ENCODE results near the gene BPI.
"Not testable (repeated sequence)": the region's sequence is repeated elsewhere in the genome, so short reads cannot be mapped to it uniquely, and the experiment has no call there.

BPI gene

DNA sequence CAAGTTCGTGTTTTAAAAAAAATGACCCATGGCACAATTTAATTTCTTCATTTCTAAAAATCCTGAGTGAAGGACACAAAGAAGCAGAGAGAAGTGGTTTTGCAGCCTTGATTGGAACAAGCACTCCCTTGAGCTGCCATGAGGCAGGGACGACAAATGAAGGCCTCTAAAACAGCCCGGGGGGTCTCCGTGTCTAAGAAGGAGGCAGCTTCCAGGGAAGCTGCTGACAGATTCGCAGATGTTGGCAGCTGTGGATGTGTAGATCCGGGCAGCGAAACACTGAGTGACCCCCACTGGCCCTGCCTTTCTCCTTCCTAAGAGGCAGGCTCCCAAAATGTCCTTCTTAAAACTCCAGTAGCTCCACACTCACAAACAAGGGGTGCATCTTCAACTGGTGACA lies 32.8 kb downstream of the BPI start:
- no peak for DNase-seq (ENCODE audit: low read depth)

DNA sequence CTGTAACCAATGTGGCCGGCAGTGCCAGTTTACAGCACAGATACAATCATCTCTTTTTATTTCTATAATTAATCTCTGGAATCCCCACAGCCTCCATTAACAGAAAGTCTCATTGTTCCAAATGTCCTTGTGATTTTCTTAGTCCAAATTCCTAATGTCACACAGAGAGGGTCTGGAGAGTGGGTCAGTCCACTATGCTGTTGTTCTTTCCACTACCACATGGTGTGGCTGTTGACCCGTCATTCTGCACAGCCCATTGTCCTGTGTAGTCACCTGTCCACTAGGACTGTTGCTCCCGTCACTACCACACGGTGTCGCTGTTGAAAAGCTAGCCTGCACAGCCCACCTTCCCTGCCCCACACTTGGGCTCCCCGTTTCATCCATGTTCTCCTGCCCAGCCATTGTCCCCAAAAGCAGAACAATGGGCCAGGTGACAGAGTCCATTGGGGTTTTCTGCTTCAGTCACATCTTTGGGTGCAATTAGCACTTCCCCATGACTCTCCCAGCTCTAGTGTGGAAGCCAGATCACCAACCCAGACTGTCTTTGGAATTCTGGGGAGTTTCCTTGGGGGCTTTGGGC lies 33.7 kb downstream of the BPI start:
- no peak for DNase-seq (ENCODE audit: low read depth)

DNA sequence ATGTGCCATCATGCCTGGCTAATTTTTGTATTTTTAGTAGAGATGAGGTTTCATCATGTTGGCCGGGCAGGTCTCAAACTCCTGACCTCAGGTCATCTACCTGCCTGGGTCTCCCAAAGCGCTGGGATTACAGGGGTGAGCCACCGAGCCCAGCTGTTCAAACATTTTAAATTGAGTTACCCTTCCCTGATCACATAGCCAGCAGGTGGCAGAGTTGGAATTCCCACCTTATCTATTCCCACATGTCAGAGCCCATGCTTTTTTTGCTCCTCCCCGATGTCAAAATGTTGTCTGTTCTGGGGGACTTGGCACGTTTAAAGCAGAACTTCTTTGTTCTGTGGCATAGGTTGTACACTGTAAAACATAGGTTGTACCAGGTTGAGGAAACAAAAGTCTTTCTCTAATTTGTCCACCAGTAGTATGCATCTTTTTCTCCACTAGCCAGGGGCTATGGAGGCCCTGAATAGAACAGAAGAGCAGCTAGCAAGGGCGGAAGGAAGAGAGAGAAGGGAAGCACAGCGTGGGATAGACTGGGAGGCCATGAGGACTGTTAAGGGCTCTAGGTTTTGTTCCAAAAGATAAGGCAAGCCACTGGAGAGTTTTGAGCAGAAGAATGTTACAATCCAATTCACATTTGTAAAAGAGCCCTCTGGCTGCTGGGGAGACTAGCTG lies 35.0 kb downstream of the BPI start:
- DNase-seq (ENCODE audit: low read depth): no peak

DNA sequence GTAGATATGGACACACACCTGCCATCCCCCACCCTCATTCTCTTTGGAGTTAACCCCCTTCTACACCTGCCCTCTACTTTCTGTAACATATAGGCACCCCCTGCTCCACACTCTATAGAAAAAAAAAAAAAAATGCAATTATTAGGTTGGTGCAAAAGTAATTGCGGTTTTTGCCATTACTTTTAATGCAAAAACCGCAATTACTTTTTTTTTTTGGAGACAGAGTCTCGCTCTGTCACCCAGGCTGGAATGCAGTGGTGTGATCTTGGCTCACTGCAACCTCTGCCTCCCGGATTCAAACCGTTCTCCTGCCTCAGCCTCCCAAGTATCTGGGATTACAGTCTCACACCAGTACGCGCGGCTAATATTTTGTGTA lies 35.6 kb downstream of the BPI start:
- DNase-seq (ENCODE audit: low read depth): not testable (repeated sequence)

DNA sequence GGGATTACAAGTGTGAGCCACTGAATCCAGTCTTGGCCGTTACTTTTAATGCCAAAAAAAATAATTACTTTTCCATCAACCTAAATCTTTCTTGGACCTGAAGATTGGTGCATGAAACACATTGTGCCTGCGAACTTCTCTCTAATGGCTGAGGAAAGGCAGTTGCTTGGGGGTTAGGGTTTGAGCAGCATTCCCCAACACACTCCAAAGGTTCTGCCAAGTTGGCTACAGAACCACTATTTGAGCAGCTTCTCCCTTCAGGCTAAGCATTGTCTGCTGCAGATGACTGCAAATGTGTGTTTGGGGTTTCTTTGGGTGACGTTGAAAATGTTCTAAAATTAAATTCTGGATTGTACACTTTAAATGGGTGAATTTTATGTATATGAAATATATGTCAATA lies 36.0 kb downstream of the BPI start:
- no peak for DNase-seq (ENCODE audit: low read depth)

DNA sequence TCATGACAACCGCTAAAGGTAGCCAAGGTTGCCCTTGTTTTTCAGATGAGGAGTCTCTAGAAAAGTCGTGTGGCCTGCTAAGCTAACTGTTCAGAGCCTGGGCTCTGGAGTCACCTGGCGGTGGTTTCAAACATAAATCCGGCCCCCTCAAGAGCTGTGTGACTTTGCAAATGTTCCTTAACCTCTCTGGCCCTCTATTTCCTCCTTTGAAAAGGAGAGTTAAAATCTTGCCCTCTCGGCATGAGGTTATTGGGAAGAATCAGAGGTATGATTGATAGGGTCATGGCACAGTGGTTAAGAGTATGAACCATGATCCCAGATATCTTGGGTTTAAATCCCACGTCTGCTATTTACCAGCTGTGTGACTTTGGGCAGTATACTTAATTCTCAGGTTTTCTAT lies 36.7 kb downstream of the BPI start:
- no peak for DNase-seq (ENCODE audit: low read depth)

DNA sequence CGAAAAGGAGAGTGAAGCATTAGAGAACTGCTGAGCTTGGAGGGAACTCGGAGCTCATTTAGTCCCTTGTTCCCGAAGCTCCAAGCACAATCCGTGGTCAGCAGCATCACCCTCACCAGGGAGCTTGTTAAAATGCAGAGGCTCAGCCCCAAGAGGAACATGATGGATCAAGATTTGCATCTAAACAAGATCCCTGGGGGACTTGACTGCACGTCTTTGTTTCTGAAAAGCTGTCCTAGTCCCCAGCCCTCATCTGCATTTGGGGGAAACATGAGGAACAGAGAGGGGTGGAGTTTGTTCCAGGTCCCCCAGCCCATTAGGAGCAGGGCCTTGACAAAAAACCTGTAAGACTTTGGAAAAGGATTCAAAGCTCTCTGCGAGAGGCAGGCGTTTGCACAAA lies 38.3 kb downstream of the BPI start:
- DNase-seq (ENCODE audit: low read depth): no peak

DNA sequence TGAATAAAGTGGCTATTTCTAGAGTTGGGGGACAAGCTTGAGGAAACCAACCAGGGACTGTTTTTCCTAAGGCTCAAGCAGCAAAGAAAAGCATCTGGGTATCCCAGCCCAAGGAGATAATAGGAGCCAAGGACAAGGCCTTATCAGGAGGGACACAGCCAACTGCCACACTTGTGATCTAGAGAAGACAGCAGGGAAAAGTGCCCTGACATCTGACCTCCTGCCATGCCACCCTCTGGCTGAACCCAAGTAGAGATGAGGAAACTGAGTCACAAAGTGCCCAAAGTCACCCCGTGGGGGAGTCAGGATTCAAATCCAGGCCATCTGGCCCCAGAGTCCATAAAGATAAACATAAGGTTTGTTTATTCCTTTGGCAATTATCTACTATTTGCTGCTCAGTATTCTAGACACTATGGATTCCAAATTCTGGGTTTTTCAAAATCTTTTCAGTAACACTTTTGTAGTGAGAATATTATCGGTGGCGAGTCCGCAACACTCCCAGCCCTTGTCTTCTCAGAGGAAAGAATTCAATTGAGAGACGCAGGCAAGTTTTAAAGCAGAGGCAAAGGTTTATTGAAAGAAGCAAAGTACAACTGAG lies 38.9 kb downstream of the BPI start:
- DNase-seq (ENCODE audit: low read depth): no peak

DNA sequence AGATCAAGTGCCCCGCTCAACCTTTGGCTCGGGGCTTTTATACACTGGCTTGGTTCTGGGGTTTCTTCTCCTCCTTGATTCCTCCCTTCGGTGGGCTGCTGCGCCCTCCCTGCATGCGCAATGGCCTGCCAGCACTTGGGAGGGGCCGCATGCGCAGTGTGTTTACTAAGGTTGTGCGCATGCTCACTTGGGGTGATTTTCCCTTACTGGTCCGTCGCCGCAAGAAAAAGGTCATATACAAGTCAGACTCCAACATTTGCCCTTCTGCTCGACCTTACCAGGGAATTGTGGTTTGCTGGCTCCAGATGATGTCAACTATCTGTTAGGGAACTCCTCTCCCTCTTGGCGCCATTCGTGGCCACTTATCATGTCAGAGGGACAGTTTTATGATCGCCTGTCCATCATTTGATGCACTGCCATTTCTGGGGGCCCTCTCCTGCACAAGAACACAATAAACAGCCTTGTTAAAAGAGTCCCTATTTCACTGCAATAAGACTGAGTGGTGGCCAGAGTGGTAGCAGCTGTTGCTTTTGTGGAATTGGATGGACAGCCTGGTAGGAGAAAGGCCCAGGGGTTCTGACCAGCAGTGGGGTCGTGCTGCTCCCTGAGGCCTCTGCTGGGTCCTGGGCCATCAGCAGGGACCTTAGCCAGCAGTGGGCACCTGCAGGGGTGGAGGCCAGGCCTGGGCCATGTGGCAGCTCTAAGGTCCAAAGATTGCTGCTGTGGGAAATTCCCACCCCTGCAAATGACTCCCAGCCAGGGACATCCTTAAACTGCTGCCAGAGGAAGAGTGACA lies 39.6 kb downstream of the BPI start:
- DNase-seq (ENCODE audit: low read depth): no peak

DNA sequence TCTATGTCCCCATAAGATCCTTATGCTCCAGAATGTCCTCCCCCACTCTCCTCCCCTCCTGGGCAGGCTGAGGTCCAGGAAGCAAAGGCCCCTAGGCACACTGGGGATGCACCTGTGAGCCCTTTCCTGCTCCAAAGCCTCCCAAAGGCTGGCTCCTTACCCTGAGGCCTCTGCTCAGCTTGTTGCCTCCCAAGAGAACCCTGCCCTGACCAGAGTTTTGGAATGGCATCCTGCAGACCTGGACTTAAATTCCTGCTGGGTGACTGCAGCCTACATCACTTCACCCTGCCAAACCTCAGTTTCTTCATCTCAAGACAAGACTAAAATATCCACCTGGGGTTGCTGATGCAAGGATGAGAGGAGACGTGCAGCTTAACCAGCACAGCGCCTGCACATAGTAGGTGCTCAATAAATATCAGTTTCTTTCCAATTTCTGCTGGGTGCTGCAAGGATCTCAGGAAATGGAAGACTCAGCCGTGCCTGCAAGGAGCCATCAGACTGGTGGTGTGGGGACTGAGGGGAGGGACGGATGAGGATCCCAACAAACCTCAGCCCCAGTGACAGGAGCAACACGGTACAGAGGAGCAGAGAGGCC lies 40.2 kb downstream of the BPI start:
- no peak for DNase-seq (ENCODE audit: low read depth)

DNA sequence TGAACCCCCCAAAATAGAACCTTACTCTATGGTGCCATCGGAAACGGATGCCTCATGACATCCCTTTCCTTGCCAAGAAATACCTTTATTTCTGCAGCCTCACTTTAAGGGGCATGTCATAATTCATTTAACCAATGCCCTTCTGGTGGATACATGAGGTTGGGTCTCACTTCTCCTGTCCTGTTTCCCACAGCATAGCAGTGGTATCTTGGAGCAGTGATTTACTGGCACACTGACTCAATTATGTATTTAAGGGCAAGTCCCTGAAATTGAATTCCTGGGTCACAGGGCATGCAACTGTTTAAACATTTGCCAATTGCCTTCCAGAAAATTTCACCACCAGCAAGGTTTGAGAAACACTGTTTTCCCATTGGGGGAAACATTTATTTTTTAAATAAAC lies 41.7 kb downstream of the BPI start:
- DNase-seq (ENCODE audit: low read depth): no peak

DNA sequence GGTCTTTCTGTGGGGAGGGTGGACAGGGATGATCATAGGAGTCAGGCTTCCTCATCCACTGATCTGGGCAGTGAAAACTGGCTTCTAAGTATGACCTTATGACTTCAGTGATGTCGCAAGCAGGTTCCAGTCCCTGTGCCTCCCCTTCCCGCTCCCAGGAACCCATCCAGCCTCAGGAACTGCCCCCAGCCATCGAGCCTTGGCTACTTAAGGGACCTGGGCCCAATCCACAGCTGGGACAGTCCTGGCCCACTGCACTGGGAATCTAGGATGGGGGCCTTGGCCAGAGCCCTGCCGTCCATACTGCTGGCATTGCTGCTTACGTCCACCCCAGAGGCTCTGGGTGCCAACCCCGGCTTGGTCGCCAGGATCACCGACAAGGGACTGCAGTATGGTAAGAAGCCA lies 42.3 kb downstream of the BPI start, which contains the start of gene LBP:
TSS of gene LBP (plus strand) at position 236 of the 405 bp plus-strand sequence. CDS start at position 271, 35 bp downstream.
- DNase-seq (ENCODE audit: low read depth): no peak

DNA sequence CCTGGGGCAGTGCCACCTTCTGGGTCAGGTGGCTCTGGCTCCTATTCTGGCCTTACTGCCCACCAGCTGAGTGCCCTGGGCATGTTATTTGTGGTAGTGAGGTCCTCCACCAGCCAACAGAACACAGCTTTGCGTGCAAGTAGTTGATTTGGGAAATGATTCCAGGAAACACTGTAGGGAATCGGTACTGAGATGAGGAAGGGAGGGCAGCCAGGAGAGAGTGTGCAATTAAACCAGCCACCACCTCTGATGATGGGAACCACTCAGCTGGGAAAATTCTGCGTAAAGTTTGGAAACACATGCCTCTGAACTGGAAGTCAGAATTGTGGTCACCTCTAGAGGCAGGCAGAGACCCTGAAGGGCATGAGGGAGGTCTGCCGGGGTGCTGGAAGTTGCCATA lies 42.8 kb downstream of the BPI start:
- no peak for DNase-seq (ENCODE audit: low read depth)

DNA sequence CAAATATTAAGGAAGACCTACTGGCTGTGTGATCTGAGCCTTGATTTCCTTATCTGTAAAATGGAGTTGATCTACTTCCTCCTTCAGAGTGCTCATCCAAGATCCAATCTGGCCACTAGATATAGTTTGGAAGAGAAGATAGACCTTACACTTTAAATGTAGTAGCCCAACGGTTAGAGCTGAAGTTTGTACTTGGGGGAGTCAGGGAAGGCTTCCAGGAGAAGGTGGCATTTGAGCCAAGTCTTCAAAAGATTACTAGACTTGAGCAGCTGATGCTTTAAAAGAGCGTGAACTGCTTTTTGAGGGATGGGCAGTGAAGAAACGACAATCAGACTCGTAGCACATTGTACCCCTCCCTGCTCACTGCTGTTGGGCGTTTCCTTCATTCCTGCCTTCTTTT lies 45.9 kb downstream of the BPI start:
- no peak for DNase-seq (ENCODE audit: low read depth)

DNA sequence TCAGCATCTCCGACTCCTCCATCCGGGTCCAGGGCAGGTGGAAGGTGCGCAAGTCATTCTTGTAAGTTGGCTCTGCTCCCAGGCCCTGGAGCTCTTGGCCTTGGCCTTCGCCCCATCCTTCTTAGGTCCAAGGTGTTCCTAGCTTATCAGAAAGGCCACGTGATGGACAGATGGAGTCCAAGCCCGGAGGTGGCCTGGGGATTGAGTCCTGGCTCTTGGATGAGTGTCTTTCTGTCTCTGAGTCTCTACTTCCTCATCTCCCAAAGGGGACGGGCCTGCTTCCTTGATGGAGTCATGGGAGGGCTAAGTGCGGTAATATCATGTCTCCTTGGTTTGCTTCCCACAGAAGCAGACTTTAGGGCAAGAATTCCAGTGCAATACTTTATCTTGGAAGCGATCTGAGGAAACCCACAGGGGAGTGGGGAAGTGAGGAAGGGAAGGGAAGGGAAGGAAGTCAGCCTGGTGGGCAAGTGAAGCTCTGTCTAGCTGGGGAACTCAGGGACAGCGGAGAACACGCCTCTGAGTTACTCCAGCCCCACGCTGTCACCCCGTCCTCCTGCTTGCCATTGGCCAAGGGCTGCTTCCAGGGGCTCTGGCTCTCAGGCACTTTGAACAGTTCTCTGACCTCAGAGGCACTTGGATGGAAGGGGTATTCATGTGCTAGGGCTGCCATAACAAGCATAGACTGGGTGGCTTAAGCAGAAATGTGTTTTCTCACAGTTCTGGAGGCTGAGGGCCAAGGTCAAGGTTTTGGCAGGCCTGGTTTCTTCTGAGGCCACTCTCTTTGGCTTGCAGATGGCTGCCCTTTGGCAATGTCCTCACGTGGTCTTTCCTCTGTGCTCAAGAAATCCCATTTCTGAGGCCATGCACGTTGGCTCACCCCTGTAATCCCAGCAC lies 47.2 kb downstream of the BPI start:
- DNase-seq (ENCODE audit: low read depth): no peak

DNA sequence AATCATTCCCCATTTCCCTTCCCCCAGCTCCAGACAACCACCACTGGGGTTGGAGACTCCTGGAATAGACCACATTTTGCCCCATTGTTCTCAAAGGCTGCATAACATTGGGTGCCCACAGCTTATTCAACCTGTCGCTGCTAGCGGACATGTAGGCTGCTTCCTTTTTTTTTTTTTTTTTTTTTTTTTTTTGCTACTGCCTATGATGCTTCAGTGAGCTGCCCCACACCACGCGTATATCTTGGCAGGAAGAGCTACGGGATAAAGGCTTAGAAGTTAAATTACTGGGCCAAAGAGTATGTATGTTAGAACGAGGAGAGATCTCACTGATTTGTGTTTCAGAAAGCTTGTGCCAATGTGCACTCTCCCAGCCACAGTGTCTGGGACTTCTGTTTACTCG lies 49.4 kb downstream of the BPI start:
- no peak for DNase-seq (ENCODE audit: low read depth)

DNA sequence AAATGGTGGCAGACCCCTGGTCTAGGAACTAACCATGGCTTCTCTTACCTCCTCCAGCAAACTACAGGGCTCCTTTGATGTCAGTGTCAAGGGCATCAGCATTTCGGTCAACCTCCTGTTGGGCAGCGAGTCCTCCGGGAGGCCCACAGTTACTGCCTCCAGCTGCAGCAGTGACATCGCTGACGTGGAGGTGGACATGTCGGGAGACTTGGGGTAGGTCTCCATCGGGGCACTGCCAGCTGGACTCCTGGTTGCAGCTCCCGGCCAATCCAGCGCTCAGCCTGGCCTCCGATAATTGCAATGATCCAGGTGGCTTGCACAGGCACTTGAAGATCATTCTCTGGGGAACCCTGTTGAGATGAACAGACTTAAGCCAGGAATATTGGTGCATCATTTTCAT lies 50.3 kb downstream of the BPI start:
- no peak for DNase-seq (ENCODE audit: low read depth)

DNA sequence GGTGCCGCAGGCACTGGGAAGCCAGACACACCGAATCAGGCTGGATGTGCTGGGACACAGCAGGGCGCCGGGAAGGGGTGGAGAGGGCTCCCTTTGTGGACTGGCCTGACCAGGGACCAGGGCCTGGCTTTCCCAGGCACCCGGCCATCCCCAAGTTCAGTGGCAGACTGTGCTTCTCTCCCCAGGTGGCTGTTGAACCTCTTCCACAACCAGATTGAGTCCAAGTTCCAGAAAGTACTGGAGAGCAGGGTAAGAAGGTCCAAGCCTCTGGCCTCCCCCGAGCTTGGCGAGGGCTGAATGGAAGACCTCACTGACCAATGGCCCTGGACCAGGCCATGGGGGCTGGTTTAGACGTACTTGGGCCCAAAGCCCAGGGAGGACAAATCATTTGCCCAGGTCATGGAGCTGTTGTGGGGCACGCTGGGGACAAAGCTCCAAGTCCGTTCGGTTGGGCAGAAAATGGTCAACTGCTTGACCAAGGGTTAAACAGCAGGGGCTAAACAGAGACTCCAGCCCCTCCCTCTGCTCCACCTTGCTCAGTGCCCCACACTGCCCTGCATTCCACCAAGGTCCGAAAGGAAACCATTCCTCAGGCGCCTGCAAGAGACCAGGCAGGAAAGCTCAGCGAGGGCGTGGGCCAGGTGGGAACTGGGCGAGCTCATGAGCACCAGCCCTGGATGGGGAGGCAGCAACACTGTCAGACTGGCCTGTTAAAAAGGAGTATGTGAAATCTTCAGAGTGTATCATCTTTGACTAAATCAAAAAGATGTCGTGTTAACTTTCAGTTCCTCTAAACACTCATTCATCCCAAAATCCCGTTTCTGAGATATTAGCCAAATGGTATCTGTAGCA lies 51.4 kb downstream of the BPI start:
- no peak for DNase-seq (ENCODE audit: low read depth)

DNA sequence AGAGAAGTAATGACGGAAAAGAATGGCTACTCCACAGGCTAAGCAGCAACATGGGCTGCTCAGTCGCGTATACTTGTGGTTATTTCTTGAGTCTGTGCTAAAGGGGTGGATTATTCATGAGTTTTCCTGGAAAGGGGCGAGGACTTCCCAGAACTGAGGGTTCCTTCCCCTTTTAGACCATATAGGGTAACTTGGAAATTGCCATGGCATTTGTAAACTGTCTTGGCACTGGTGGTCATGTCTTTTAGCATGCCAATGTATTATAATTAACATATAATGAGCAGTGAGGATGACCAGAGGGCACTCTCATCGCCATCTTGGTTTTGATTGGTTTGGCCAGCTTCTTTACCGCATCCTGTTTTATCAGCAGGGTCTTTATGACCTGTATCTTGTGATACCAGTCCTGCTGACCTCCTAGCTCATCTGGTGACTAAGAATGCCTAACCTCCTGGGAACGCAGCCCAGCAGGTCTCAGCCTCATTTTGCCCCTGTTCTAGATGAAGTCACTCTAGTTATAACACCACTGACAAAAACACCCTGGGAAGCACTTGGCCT lies 53.8 kb downstream of the BPI start:
- DNase-seq (ENCODE audit: low read depth): no peak

DNA sequence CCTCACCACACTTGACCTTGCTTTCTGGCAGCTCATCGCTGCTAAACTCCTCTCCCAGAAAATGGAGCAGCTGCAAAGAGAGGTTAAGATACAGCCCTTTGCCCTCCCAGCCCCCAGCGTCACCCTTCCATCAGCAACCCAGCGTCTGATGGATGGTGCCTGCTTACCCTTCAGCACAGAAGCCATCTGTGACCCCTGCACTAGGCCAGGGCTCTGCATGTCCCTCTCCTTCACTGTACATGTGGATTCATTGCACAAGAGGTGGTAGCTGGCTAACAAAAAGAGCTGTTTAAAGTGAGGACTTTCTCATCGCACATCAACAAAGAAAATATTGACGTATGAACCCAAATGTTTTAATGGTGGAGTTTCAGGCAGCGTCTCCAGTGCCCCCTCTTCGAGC lies 54.6 kb downstream of the BPI start:
- no peak for DNase-seq (ENCODE audit: low read depth)
